Measurements from ENCODE around the gene KRTAP5-1. TPM values are rescaled to one million over a fixed set of nuclear protein-coding genes. Genes with fewer than 3 reads are reported as not detected.

KRTAP5-1 gene
- total RNA-seq, 1 donor from 2014 or later = not detected

GRCh38 chr11:1546077-1546535 lies 39.0 kb downstream of the KRTAP5-1 start:
- intact Hi-C loops (cut with micrococcal nuclease) = no loop called here

- intact Hi-C loops (cut with micrococcal nuclease) = no loop called here
Measured at GRCh38 chr11:1545432-1545831, 39.7 kb downstream of the KRTAP5-1 start.

- intact Hi-C loops (cut with micrococcal nuclease) = no loop called here
Measured at GRCh38 chr11:1544536-1544935, 40.5 kb downstream of the KRTAP5-1 start.

GRCh38 chr11:1543606-1544263 lies 41.3 kb downstream of the KRTAP5-1 start:
- intact Hi-C loops (cut with micrococcal nuclease) = no loop called here

- intact Hi-C loops (cut with micrococcal nuclease) = no loop called here
Measured at GRCh38 chr11:1542267-1542666, 42.8 kb downstream of the KRTAP5-1 start.

- intact Hi-C loops (cut with micrococcal nuclease) = no loop called here
Measured at GRCh38 chr11:1541474-1542204, 43.4 kb downstream of the KRTAP5-1 start.

GRCh38 chr11:1540074-1540473 lies 45.0 kb downstream of the KRTAP5-1 start:
- intact Hi-C loops (cut with micrococcal nuclease) = no loop called here

GRCh38 chr11:1538153-1538552 lies 46.9 kb downstream of the KRTAP5-1 start:
- intact Hi-C loops (cut with micrococcal nuclease) = no loop called here

GRCh38 chr11:1536065-1536843 lies 48.8 kb downstream of the KRTAP5-1 start:
- intact Hi-C loops (cut with micrococcal nuclease) = no loop called here

GRCh38 chr11:1534682-1535081 lies 50.4 kb downstream of the KRTAP5-1 start:
- intact Hi-C loops (cut with micrococcal nuclease) = no loop called here

Other genes with a start within 250 kb of the KRTAP5-1 start
- gene BRSK2, start 195.3 kb downstream of the KRTAP5-1 start, total RNA-seq = 0.09 TPM in 1 of 2 replicates, not detected in the other
- 39.6 and 41.3 TPM in 2 replicates for gene MOB2, start 98.5 kb downstream of the KRTAP5-1 start, total RNA-seq
- 0.30 and 0.80 TPM in 2 replicates for gene DUSP8, start 13.0 kb downstream of the KRTAP5-1 start, total RNA-seq
- gene KRTAP5-2, start 13.0 kb upstream of the KRTAP5-1 start, total RNA-seq = not detected in 2 replicates
- gene KRTAP5-3, start 23.2 kb upstream of the KRTAP5-1 start, total RNA-seq = not detected in 2 replicates
- not detected in 2 replicates for gene KRTAP5-4, start 36.9 kb upstream of the KRTAP5-1 start, total RNA-seq
- not detected in 2 replicates for gene KRTAP5-5, start 44.5 kb upstream of the KRTAP5-1 start, total RNA-seq
- not detected in 2 replicates for gene KRTAP5-6, start 111.9 kb upstream of the KRTAP5-1 start, total RNA-seq
- gene IFITM10, start 165.3 kb upstream of the KRTAP5-1 start, total RNA-seq = 0.66 and 0.68 TPM in 2 replicates
- 118 and 121 TPM in 2 replicates for gene CTSD, start 178.6 kb upstream of the KRTAP5-1 start, total RNA-seq
- not detected in 2 replicates for gene SYT8, start 249.7 kb upstream of the KRTAP5-1 start, total RNA-seq

Measured in T-helper 2 cell treated with Interferon-gamma antibody and Interleukin-4, amounts not matched to agents 100 ng/mL and 5 ng/mL, for 36 hours (primary cell).